Tibial nerve (tissue), 4 donors: ENCODE measurements around the gene ZMYND8. TPM values are rescaled to one million over a fixed set of nuclear protein-coding genes. Genes with fewer than 3 reads are reported as not detected.
"Not testable (repeated sequence)": the region's sequence is repeated elsewhere in the genome, so short reads cannot be mapped to it uniquely, and the experiment has no call there.

ENCODE experiments used
- DNase-seq, 2 donors: peaks; one replicate each; pipeline ENCODE4 v3.0.0-alpha.2; 2019; ENCODE audit warnings: low spot score in 2 of 2
- H3K27ac ChIP-seq, 4 donors: fragments of 200-600 bp; sonication (generic) in 3 of 4; one replicate each; pipeline ENCODE4 v1.5.1; 2017 to 2019; ENCODE audit warnings: mild to moderate bottlenecking in 1 of 4
- H3K27me3 ChIP-seq, 2 donors: fragments of 200-600 bp; sonication (generic) in 1 of 2; one replicate each; pipeline versions ENCODE4 v1.5.1 to v1.6.0; 2017 to 2019
- H3K36me3 ChIP-seq, 3 donors: fragments of 200-600 bp; sonication (generic); one replicate each; pipeline ENCODE4 v1.5.1; 2018 to 2019
- H3K4me1 ChIP-seq, 4 donors: fragments of 200-600 bp; sonication (generic) in 3 of 4; one replicate each; pipeline ENCODE4 v1.5.1; 2017 to 2019
- H3K4me3 ChIP-seq, 4 donors: fragments of 200-600 bp; sonication (generic) in 3 of 4; one replicate each; pipeline ENCODE4 v1.5.1; 2017 to 2019; ENCODE audit warnings: mild to moderate bottlenecking in 1 of 4, moderate library complexity in 1 of 4
- H3K9me3 ChIP-seq, 4 donors: fragments of 200-600 bp; sonication (generic) in 3 of 4; one replicate each; pipeline ENCODE4 v1.5.1; 2017 to 2019
- CTCF ChIP-seq, 5 experiments: fragments of 200-600 bp in 3 of 5; fragments of 450-650 bp in 2 of 5; sonication (generic) in 3 of 5; IDR thresholded peaks; one replicate each; pipeline ENCODE4 v1.5.1; 2016 to 2019; ENCODE audit warnings: antibody characterized with exemption in 5 of 5, mild to moderate bottlenecking in 3 of 5, moderate library complexity in 2 of 5
- EP300 ChIP-seq, 2 donors: sonication (generic); formaldehyde crosslinking; IDR thresholded peaks; one replicate each; pipeline ENCODE4 v1.6.1; 2017; ENCODE audit warnings: antibody characterized with exemption in 2 of 2, mild to moderate bottlenecking in 1 of 2
- POLR2A ChIP-seq, 2 donors: fragments of 450-650 bp; IDR thresholded peaks; one replicate each; pipeline ENCODE4 v1.6.1; 2017; ENCODE audit warnings: antibody characterized with exemption in 2 of 2, mild to moderate bottlenecking in 2 of 2, moderate library complexity in 2 of 2
- whole genome bisulfite sequencing, 2 donors: methylation state at CpG; one replicate each; pipeline ENCODE4 v1.1.5; 2018; 5-methylcytosine and 5-hydroxymethylcytosine counted together
- total RNA-seq, 4 donors: library from RNA; depleted of rRNA; stranded (reverse); fragments of >200 nt; gene quantifications; one replicate each; pipeline ENCODE4 v1.1.0, GENCODE V29; 2016

Gene ZMYND8
- total RNA-seq, 4 donors from 2014 or later = 45.3 to 69.9 (median 49.8) TPM

GRCh38 chr20:47243532-47244305, 112.8 kb downstream of the ZMYND8 start:
- Histone ChIP-seq H3K4me3 (no peak overlapping the region), H3K36me3 (peaks cover 0 to 80% (median 16%) of the 10 kb centered on the region in 3 donors), H3K27me3 (no peaks in the 10 kb centered on the region), H3K27ac (no peak overlapping the region), H3K9me3 (no peaks in the 10 kb centered on the region), H3K4me1 (peaks cover 0 to 7% (median 0%) of the 10 kb centered on the region in 4 donors)
- DNase-seq = no peak
- TF ChIP-seq CTCF (IDR thresholded peaks at IDR 0.05) (no peak), EP300 (IDR thresholded peaks at IDR 0.05) (no peak), POLR2A (IDR thresholded peaks at IDR 0.05) (no peak)
- WGBS, 2 donors = 80 to 85% methylated on average over 3 of the region's 3 CpGs

- DNase-seq = no peak
- H3K27ac ChIP-seq = no peak overlapping the region
- H3K9me3 ChIP-seq = no peaks in the 10 kb centered on the region
- no peaks in the 10 kb centered on the region for H3K27me3 ChIP-seq
- 92 to 93% methylated on average over 4 of the region's 4 CpGs for WGBS, 2 donors
- TF ChIP-seq EP300 (IDR thresholded peaks at IDR 0.05) (no peak), POLR2A (IDR thresholded peaks at IDR 0.05) (no peak), CTCF (IDR thresholded peaks at IDR 0.05) (no peak)
- peaks cover 0 to 7% (median 0%) of the 10 kb centered on the region in 4 donors for H3K4me1 ChIP-seq
- H3K36me3 ChIP-seq = peaks cover 0 to 80% (median 16%) of the 10 kb centered on the region in 3 donors
- no peak overlapping the region for H3K4me3 ChIP-seq
Observed at GRCh38 chr20:47243003-47243402, 113.5 kb downstream of the ZMYND8 start.

GRCh38 chr20:47241345-47241781, 115.1 kb downstream of the ZMYND8 start:
- no peak for DNase-seq
- 77 to 91% methylated on average over 8 of the region's 8 CpGs for WGBS, 2 donors
- Histone ChIP-seq H3K4me3 (no peak overlapping the region), H3K36me3 (peaks cover 0 to 80% (median 12%) of the 10 kb centered on the region in 3 donors), H3K27ac (no peak overlapping the region), H3K9me3 (no peaks in the 10 kb centered on the region), H3K27me3 (no peaks in the 10 kb centered on the region), H3K4me1 (peaks cover 0 to 7% (median 0%) of the 10 kb centered on the region in 4 donors)
- no peak for TF ChIP-seq CTCF (IDR thresholded peaks at IDR 0.05)
- no peak for TF ChIP-seq POLR2A (IDR thresholded peaks at IDR 0.05)
- TF ChIP-seq EP300 (IDR thresholded peaks at IDR 0.05) = no peak

- 96 to 97% methylated on average over 20 of the region's 20 CpGs for WGBS, 2 donors
- not testable (repeated sequence) for H3K27ac ChIP-seq, H3K4me3 ChIP-seq, H3K9me3 ChIP-seq, H3K27me3 ChIP-seq, DNase-seq, H3K4me1 ChIP-seq
- peaks cover 0 to 80% (median 2%) of the 10 kb centered on the region in 3 donors for H3K36me3 ChIP-seq
Observed at GRCh38 chr20:47240096-47240495, 116.4 kb downstream of the ZMYND8 start.

GRCh38 chr20:47239719-47240067, 116.8 kb downstream of the ZMYND8 start:
- Histone ChIP-seq H3K27me3 (no peaks in the 10 kb centered on the region), H3K9me3 (no peaks in the 10 kb centered on the region), H3K4me1 (peaks cover 0 to 7% (median 0%) of the 10 kb centered on the region in 4 donors), H3K4me3 (no peak overlapping the region), H3K36me3 (peaks cover 0 to 80% (median 0%) of the 10 kb centered on the region in 3 donors), H3K27ac (no peak overlapping the region)
- no peak for DNase-seq
- no peak for TF ChIP-seq EP300 (IDR thresholded peaks at IDR 0.05)
- no peak for TF ChIP-seq POLR2A (IDR thresholded peaks at IDR 0.05)
- TF ChIP-seq CTCF (IDR thresholded peaks at IDR 0.05) = no peak
- WGBS, 2 donors = 96 to 97% methylated on average over 6 of the region's 6 CpGs
